GM12878 (cell line): ENCODE results near the gene TMED1. TPM values are rescaled to one million over a fixed set of nuclear protein-coding genes. Genes with fewer than 3 reads are reported as not detected.

ENCODE experiments used
- ATAC-seq: fragments of 200-7000 bp; cut with Tn5 transposase; 3 replicates; pipeline ENCODE4 v1.9.1; 2020; ENCODE audit warnings: mild to moderate bottlenecking, moderate library complexity
- BruUV-seq: library from RNA; stranded (reverse); fragments of 400-500 nt; replicated peaks from 2 replicates; lab custom pipeline; 2021; lab: Mats Ljungman, UMichigan
- CTCF ChIA-PET: fragments of 300-600 bp; sonication (Branson Sonifier 250); formaldehyde crosslinking; extraction: SDS; loops from one replicate; lab custom pipeline; 2021; ENCODE audit warnings: inconsistent platforms; lab: Yijun Ruan, JAX
- POLR2A ChIA-PET: fragments of 350-600 bp; formaldehyde crosslinking; extraction: SDS; loops from one replicate; lab custom pipeline; 2021; ENCODE audit warnings: inconsistent platforms; lab: Charles Lee
- RAD21 ChIA-PET: fragments of 300-600 bp; sonication (Branson Sonifier 250); formaldehyde crosslinking; loops from one replicate; lab custom pipeline; 2023; ENCODE audit warnings: antibody characterized with exemption; ENCODE audit not compliant: unreplicated experiment; lab: Charles Lee
- SMC1A ChIA-PET: fragments of 300-600 bp; sonication (Branson Sonifier 250); formaldehyde crosslinking; loops from one replicate; lab custom pipeline; 2023; ENCODE audit not compliant: unreplicated experiment, uncharacterized antibody; lab: Charles Lee
- DNase-seq: peaks from one replicate; pipeline ENCODE4 v3.0.0-alpha.2; 2011; ENCODE audit warnings: low read depth, low spot score
- FAIRE-seq: peaks from 3 replicates; lab custom pipeline; 2011; peaks lifted over from hg19 to GRCh38; lab: Jason Lieb, UNC
- H2AFZ ChIP-seq: 2 replicates; pipeline ENCODE4 v1.6.0; 2011; ENCODE audit warnings: low read depth, low read length, control low read depth; ENCODE audit not compliant: control insufficient read depth
- H3K27ac ChIP-seq: 2 replicates; pipeline ENCODE4 v1.5.1; 2011; ENCODE audit warnings: control low read depth; ENCODE audit not compliant: control insufficient read depth, insufficient read depth
- H3K27me3 ChIP-seq, 2 experiments: replicated peaks in 1 of 2; 2 replicates each; pipeline versions ENCODE4 v1.6.0 to v1.6.1; 2011; ENCODE audit warnings: low read length in 1 of 2; ENCODE audit not compliant: control insufficient read depth in 2 of 2, insufficient read depth in 2 of 2
- H3K36me3 ChIP-seq, 2 experiments: 2 replicates each; pipeline ENCODE4 v1.5.1; 2011; ENCODE audit warnings: low read length in 1 of 2; ENCODE audit not compliant: control insufficient read depth in 2 of 2, insufficient read depth in 2 of 2
- H3K4me1 ChIP-seq: 2 replicates; pipeline ENCODE4 v1.6.1; 2011; ENCODE audit warnings: mild to moderate bottlenecking, low read length, moderate library complexity, mixed read lengths; ENCODE audit not compliant: control insufficient read depth, insufficient read depth
- H3K4me2 ChIP-seq: 2 replicates; pipeline ENCODE4 v1.6.0; 2011; ENCODE audit warnings: control low read depth; ENCODE audit not compliant: control insufficient read depth, insufficient read depth
- H3K4me3 ChIP-seq: fragments of 200-600 bp; sonication (generic); 2 replicates; pipeline ENCODE4 v1.5.1; 2016
- H3K79me2 ChIP-seq: 2 replicates; pipeline ENCODE4 v1.6.0; 2011; ENCODE audit warnings: low read length; ENCODE audit not compliant: control insufficient read depth, insufficient read depth
- H3K9ac ChIP-seq: 2 replicates; pipeline ENCODE4 v1.8.0; 2011; ENCODE audit warnings: low read length, control low read depth, mixed read lengths; ENCODE audit not compliant: control insufficient read depth, insufficient read depth
- H3K9me3 ChIP-seq: replicated peaks from 3 replicates; pipeline ENCODE4 v1.5.1; 2011; ENCODE audit warnings: mild to moderate bottlenecking, low read length; ENCODE audit not compliant: control insufficient read depth, insufficient read depth
- H4K20me1 ChIP-seq: 2 replicates; pipeline ENCODE4 v1.6.0; 2011; ENCODE audit not compliant: control insufficient read depth, insufficient read depth
- BACH1 ChIP-seq: fragments of 450-650 bp; IDR thresholded peaks from 2 replicates; pipeline ENCODE4 v1.6.1; 2017; ENCODE audit warnings: mild to moderate bottlenecking, borderline replicate concordance
- EP300 ChIP-seq, 2 experiments: fragments of 150-350 bp in 1 of 2; IDR thresholded peaks; 2 replicates each; pipeline ENCODE4 v1.6.1; 2011 to 2012; ENCODE audit warnings: low read depth in 2 of 2, low read length in 2 of 2, borderline replicate concordance in 1 of 2, improper control_type of control experiment in 1 of 2, inconsistent platforms in 1 of 2; ENCODE audit not compliant: control insufficient read depth in 1 of 2
- RBBP5 ChIP-seq: fragments of 200-600 bp; sonication (generic); conservative IDR thresholded peaks from 2 replicates; pipeline ENCODE4 v1.6.1; 2016
- WGBS: methylation state at CpG from one replicate; pipeline ENCODE4 v1.1.6; 2016; ENCODE audit warnings: low lambda C conversion rate; ENCODE audit not compliant: insufficient replicate concordance, insufficient coverage; ENCODE audit errors: missing lambda C conversion rate; 5-methylcytosine and 5-hydroxymethylcytosine counted together
- in situ Hi-C: fragments of 300-500 bp; cut with MboI; formaldehyde crosslinking; loops from 9 replicates; pipeline ENCODE4 v1.14.3; 2018; ENCODE audit warnings: mixed read lengths
- intact Hi-C: fragments of 100-400 bp; cut with micrococcal nuclease; formaldehyde crosslinking; loops from one replicate; pipeline ENCODE4 v1.14.2; 2022; ENCODE audit not compliant: unreplicated experiment
- polyA plus RNA-seq, 11 experiments: library from polyadenylated mRNA; depleted of rRNA in 4 of 11; unstranded in 6 of 11; stranded (reverse) in 5 of 11; fragments of >200 nt; fragmentation: Nextera tagmentation in 4 of 11; fragmentation: Illumina TruSeq in 1 of 11; extraction: Ambion mirVana in 4 of 11; extraction: Trizol in 1 of 11; gene quantifications; 1 replicate in 1 of 11; 2 replicates in 10 of 11; pipeline versions ENCODE4 v1.2.1 to v1.2.3, GENCODE V29; 2011 to 2016; ENCODE audit warnings: inconsistent platforms in 2 of 11, missing spikeins in 2 of 11, low read depth in 1 of 11
- total RNA-seq, 4 experiments: library from RNA; depleted of rRNA in 3 of 4; stranded (reverse); fragments of >200 nt in 3 of 4; fragmentation: Illumina TruSeq in 1 of 4; extraction: Trizol in 1 of 4; gene quantifications; 2 replicates each; pipeline versions ENCODE4 v1.2.1 to v1.2.3, GENCODE V29; 2013 to 2021
- TF ChIP-seq, protein P1 (sequence below): fragments of 450-650 bp; IDR thresholded peaks from 2 replicates; pipeline ENCODE4 v1.6.1; 2017; ENCODE audit warnings: mild to moderate bottlenecking, moderate library complexity

TMED1 gene
- total and polyA plus RNA-seq, 10 of the 15 experiments (the other 5 are each of a cell fraction or from before 2014, with no cell fraction given) = 0.60 to 23.1 (median 12.3) TPM

DNA sequence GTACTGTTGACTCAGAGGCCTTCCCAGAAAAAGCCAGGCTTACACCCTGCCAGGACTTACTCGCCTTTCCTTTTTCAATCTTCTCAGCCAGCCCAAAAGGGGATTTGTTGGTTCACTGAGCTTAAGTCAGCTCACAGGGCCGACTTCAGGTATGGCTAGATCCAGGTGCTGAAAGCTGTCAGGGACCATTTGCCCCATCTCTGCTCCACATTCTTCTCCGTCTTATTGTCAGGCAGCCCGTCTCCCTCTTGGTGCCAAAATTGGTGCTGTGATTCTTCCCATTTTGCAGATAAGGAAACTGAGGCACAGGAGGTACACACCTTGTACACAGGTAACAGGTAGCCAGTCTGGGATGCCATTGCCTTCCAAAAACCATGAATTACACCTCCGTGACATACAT lies 14.6 kb upstream of the TMED1 start:
- BruUV-seq = no TSS peak
- Histone ChIP-seq H3K9me3 (no peaks in the 10 kb centered on the region; the same call in 2 of the 3 replicates), H3K4me3 (no peak overlapping the region), H3K9ac (no peak overlapping the region), H3K36me3 (no peaks in the 10 kb centered on the region), H3K79me2 (no peaks in the 10 kb centered on the region), H3K4me2 (no peak overlapping the region), H3K4me1 (peaks cover 9% of the 10 kb centered on the region), H3K27me3 (no peaks in the 10 kb centered on the region), H4K20me1 (no peaks in the 10 kb centered on the region), H3K27ac (no peak overlapping the region)
- ChIA-PET POLR2A (interaction anchor here (1.4 kb wide), 1 partner anchor 133 kb away, joined by 3 read pairs; no protein-coding TSS in a partner anchor), RAD21 (interaction anchor here (1.1 kb wide), 1 partner anchor 14 kb away, joined by 5 read pairs; no protein-coding TSS in a partner anchor), CTCF (interaction anchor here (1.0 to 4.3 kb wide), 3 partner anchors 11 to 14 kb away, joined by 3 to 41 read pairs (median 3); no protein-coding TSS in a partner anchor), SMC1A (no interaction called here)
- FAIRE-seq (no peak), ATAC-seq (no peak)
- intact Hi-C loops = no loop called here
- WGBS = 41% methylated on average over 5 of the region's 5 CpGs
- no peak for TF ChIP-seq RBBP5
- TF ChIP-seq BACH1 = no peak
- TF ChIP-seq, protein P1, sequence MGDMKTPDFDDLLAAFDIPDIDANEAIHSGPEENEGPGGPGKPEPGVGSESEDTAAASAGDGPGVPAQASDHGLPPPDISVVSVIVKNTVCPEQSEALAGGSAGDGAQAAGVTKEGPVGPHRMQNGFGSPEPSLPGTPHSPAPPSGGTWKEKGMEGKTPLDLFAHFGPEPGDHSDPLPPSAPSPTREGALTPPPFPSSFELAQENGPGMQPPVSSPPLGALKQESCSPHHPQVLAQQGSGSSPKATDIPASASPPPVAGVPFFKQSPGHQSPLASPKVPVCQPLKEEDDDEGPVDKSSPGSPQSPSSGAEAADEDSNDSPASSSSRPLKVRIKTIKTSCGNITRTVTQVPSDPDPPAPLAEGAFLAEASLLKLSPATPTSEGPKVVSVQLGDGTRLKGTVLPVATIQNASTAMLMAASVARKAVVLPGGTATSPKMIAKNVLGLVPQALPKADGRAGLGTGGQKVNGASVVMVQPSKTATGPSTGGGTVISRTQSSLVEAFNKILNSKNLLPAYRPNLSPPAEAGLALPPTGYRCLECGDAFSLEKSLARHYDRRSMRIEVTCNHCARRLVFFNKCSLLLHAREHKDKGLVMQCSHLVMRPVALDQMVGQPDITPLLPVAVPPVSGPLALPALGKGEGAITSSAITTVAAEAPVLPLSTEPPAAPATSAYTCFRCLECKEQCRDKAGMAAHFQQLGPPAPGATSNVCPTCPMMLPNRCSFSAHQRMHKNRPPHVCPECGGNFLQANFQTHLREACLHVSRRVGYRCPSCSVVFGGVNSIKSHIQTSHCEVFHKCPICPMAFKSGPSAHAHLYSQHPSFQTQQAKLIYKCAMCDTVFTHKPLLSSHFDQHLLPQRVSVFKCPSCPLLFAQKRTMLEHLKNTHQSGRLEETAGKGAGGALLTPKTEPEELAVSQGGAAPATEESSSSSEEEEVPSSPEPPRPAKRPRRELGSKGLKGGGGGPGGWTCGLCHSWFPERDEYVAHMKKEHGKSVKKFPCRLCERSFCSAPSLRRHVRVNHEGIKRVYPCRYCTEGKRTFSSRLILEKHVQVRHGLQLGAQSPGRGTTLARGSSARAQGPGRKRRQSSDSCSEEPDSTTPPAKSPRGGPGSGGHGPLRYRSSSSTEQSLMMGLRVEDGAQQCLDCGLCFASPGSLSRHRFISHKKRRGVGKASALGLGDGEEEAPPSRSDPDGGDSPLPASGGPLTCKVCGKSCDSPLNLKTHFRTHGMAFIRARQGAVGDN = no peak
- TF ChIP-seq EP300 (IDR thresholded peaks at IDR 0.05; ENCODE audit: borderline replicate concordance in 1 of 2, control insufficient read depth in 1 of 2, low read depth in 2 of 2, low read length in 2 of 2) = no peak
- TF ChIP-seq, all 136 proteins: peak for 0
- DNase-seq = no peak
- no peak overlapping the region for H2AFZ ChIP-seq
- in situ Hi-C loops = no loop called here
